ENCODE results near the gene PLD3. TPM values are rescaled to one million over a fixed set of nuclear protein-coding genes. Genes with fewer than 3 reads are reported as not detected.

Gene PLD3
- total and polyA plus RNA-seq, 2 donors (not counting 3 experiments of a cell fraction or from before 2014, with no cell fraction given) = 166 to 479 TPM

DNA sequence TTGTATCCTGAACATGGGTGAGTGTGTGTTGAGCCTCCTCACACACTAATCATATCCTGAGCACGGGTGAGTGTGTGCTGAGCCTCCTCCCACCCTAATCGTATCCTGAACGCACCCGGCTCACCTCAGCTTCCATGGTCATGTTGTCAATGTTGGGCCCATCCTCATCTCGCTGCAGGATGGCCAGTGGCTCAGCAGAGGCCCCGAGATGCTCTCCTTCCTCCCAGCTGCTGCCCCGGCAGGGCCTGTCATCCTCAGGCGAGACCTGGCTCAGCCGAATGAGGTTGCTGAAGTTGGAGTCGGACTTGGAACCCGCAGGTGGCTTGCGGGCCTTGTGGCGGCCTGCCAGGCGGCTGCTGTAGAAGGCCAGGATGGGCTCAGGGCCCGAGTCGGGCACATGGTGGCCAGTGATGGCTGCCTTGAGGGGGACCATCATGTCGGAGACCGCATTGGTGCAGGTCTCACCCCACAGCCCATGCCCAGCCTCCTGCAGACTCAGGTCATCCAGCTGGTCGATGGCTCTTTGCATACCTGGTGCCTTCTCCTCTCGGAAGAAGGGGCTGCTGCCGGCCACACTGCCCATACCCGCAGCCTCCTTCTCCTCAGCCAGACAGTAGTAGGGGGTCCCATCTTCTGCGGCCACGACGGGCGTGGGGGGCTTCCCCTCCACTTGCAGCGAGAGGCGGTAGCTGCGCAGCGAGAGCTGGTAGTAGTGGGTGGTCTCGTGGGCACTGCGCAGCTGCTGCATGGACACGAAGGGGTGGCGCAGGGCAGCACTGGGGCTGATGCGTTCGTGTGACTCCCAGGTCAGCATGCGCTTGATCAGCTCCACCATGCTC is 31.9 kb downstream of the PLD3 start:
- Histone ChIP-seq H3K9ac (replicated peaks; ENCODE audit: extremely low read depth, insufficient read depth, low read length) (no peak overlapping the region), H3K27me3 (ENCODE audit: control insufficient read depth in 2 of 2, insufficient read depth in 2 of 2, low read length in 2 of 2) (no peaks in the 10 kb centered on the region), H4K20me1 (replicated peaks; ENCODE audit: control insufficient read depth, extremely low read depth, insufficient read depth, low read length) (no peaks in the 10 kb centered on the region), H3K4me2 (ENCODE audit: insufficient read depth, low read length) (no peak overlapping the region), H3K4me1 (ENCODE audit: control insufficient read depth, extremely low read depth, insufficient read depth, low read length) (no peaks in the 10 kb centered on the region), H2AFZ (ENCODE audit: low read depth, low read length) (no peak overlapping the region), H3K9me1 (replicated peaks; ENCODE audit: control insufficient read depth, extremely low read depth, insufficient read depth, low read length) (no peaks in the 10 kb centered on the region), H3K27ac (ENCODE audit: insufficient read depth, low read depth, low read length) (no peak overlapping the region), H3K79me2 (ENCODE audit: control insufficient read depth, insufficient read depth, low read length) (no peaks in the 10 kb centered on the region), H3K36me3 (ENCODE audit: control insufficient read depth in 2 of 2, extremely low read depth in 1 of 2, insufficient read depth in 2 of 2, low read length in 2 of 2) (peaks cover 0 to 12% of the 10 kb centered on the region in 2 experiments), H3K9me3 (replicated peaks; ENCODE audit: control insufficient read depth, insufficient read depth, low read length) (no peaks in the 10 kb centered on the region), H3K4me3 (replicated peaks in 1 of 3; ENCODE audit: insufficient read depth in 1 of 3, low read depth in 1 of 3, low read length in 3 of 3) (no peak overlapping the region)
- TF ChIP-seq MYC (IDR thresholded peaks at IDR 0.05; ENCODE audit: low read depth, low read length) (no peak), EZH2 (IDR thresholded peaks at IDR 0.05; ENCODE audit: borderline replicate concordance, low read depth, low read length, severe bottlenecking) (no peak), JUN (IDR thresholded peaks at IDR 0.05; ENCODE audit: borderline replicate concordance, insufficient read depth, insufficient read length, low read depth) (no peak), GATA2 (IDR thresholded peaks at IDR 0.05; ENCODE audit: insufficient read depth, insufficient read length, low read depth, low read length) (no peak), POLR2A (IDR thresholded peaks at IDR 0.05; ENCODE audit: low read depth, low read length) (no peak), FOS (IDR thresholded peaks at IDR 0.05; ENCODE audit: borderline replicate concordance, insufficient read depth, low read length) (no peak), POLR2AphosphoS5 (IDR thresholded peaks at IDR 0.05; ENCODE audit: insufficient read depth, low read depth, low read length) (no peak)
- TF ChIP-seq, protein P1, sequence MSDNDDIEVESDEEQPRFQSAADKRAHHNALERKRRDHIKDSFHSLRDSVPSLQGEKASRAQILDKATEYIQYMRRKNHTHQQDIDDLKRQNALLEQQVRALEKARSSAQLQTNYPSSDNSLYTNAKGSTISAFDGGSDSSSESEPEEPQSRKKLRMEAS (IDR thresholded peaks at IDR 0.05; ENCODE audit: insufficient read depth, insufficient read length) = no peak
- TF ChIP-seq, protein P2, sequence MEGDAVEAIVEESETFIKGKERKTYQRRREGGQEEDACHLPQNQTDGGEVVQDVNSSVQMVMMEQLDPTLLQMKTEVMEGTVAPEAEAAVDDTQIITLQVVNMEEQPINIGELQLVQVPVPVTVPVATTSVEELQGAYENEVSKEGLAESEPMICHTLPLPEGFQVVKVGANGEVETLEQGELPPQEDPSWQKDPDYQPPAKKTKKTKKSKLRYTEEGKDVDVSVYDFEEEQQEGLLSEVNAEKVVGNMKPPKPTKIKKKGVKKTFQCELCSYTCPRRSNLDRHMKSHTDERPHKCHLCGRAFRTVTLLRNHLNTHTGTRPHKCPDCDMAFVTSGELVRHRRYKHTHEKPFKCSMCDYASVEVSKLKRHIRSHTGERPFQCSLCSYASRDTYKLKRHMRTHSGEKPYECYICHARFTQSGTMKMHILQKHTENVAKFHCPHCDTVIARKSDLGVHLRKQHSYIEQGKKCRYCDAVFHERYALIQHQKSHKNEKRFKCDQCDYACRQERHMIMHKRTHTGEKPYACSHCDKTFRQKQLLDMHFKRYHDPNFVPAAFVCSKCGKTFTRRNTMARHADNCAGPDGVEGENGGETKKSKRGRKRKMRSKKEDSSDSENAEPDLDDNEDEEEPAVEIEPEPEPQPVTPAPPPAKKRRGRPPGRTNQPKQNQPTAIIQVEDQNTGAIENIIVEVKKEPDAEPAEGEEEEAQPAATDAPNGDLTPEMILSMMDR (IDR thresholded peaks at IDR 0.05; ENCODE audit: extremely low read depth in 1 of 2, insufficient read depth in 1 of 2, low read depth in 1 of 2, low read length in 2 of 2) = no peak
- DNase-seq (ENCODE audit: low read depth, low spot score) = no peak
- CTCF ChIA-PET = interaction anchor here (0.6 to 1.2 kb wide), 4 partner anchors 15 to 240 kb away, joined by 3 to 13 read pairs (median 3); no protein-coding TSS in a partner anchor
- POLR2A ChIA-PET = no interaction called here
- BruUV-seq (replicated peaks) = no TSS peak
- intact Hi-C loops (cut with micrococcal nuclease) = no loop called here
- FAIRE-seq = no peak
- dilution Hi-C loops (cut with MboI; ENCODE audit: extremely low pct_ligation_motif_present, low sequenced_read_pairs) = no loop called here

Measured in endothelial cell of umbilical vein (primary cell).